HepG2 (cell line): ENCODE data around the gene ECE2. TPM values are rescaled to one million over a fixed set of nuclear protein-coding genes. Genes with fewer than 3 reads are reported as not detected.
A peak's percentile ranks its signal among the peaks of the same experiment; 100 is the strongest.

Source experiments
- CCDC6 ChIP-seq: sonication (generic); formaldehyde crosslinking; IDR thresholded peaks from 2 replicates; pipeline ENCODE4 v1.8.1; 2022; ENCODE audit warnings: mild to moderate bottlenecking, missing genetic modification reagents, moderate library complexity
- CEBPG ChIP-seq: IDR thresholded peaks from 2 replicates; pipeline ENCODE4 v1.6.1; 2016
- NFE2L2 ChIP-seq: fragments of 150-350 bp; IDR thresholded peaks from 2 replicates; pipeline ENCODE4 v1.6.1; 2014; ENCODE audit warnings: low read length
- PHF8 ChIP-seq: sonication (generic); formaldehyde crosslinking; IDR thresholded peaks from 2 replicates; pipeline ENCODE4 v1.5.0; 2020; ENCODE audit warnings: missing genetic modification reagents
- REXO4 ChIP-seq: sonication (generic); formaldehyde crosslinking; IDR thresholded peaks from 2 replicates; pipeline ENCODE4 v1.8.0; 2022; ENCODE audit warnings: missing genetic modification reagents, mild to moderate bottlenecking, borderline replicate concordance
- SCMH1 ChIP-seq: sonication (generic); formaldehyde crosslinking; IDR thresholded peaks from 2 replicates; pipeline ENCODE4 v1.9.0; 2021; ENCODE audit warnings: missing genetic modification reagents, mild to moderate bottlenecking, borderline replicate concordance
- SNAPC4 ChIP-seq: sonication (generic); formaldehyde crosslinking; IDR thresholded peaks from 2 replicates; pipeline ENCODE4 v1.4.0; 2020; ENCODE audit warnings: mild to moderate bottlenecking, missing genetic modification reagents
- SSRP1 ChIP-seq: IDR thresholded peaks from 2 replicates; pipeline ENCODE4 v1.6.1; 2016; ENCODE audit warnings: control low read depth
- TERF1 ChIP-seq: sonication (generic); formaldehyde crosslinking; IDR thresholded peaks from 2 replicates; pipeline ENCODE4 v1.8.0; 2022; ENCODE audit warnings: mild to moderate bottlenecking, missing genetic modification reagents, moderate library complexity
- THRA ChIP-seq: sonication (generic); formaldehyde crosslinking; IDR thresholded peaks from 2 replicates; pipeline ENCODE4 v1.4.0; 2020; ENCODE audit warnings: missing genetic modification reagents, borderline replicate concordance
- TOE1 ChIP-seq: sonication (generic); formaldehyde crosslinking; IDR thresholded peaks from 2 replicates; pipeline ENCODE4 v1.4.0; 2020; ENCODE audit warnings: mild to moderate bottlenecking, missing genetic modification reagents
- U2AF2 ChIP-seq: fragments of 200-400 bp; formaldehyde crosslinking; IDR thresholded peaks from 2 replicates; pipeline ENCODE4 v1.6.1; 2017; ENCODE audit warnings: low read depth, mild to moderate bottlenecking, low read length
- ZMAT5 ChIP-seq: sonication (generic); formaldehyde crosslinking; IDR thresholded peaks from 2 replicates; pipeline ENCODE4 v1.5.0; 2020; ENCODE audit warnings: mild to moderate bottlenecking, low read depth, missing genetic modification reagents, borderline replicate concordance
- ZNF232 ChIP-seq: sonication (generic); formaldehyde crosslinking; IDR thresholded peaks from 2 replicates; pipeline ENCODE4 v1.4.0; 2020; ENCODE audit warnings: missing genetic modification reagents, borderline replicate concordance
- ZNF367 ChIP-seq: sonication (generic); formaldehyde crosslinking; IDR thresholded peaks from 2 replicates; pipeline ENCODE4 v1.4.0; 2020; ENCODE audit warnings: missing genetic modification reagents, borderline replicate concordance
- ZNF546 ChIP-seq: sonication (generic); formaldehyde crosslinking; conservative IDR thresholded peaks from 2 replicates; pipeline ENCODE4 v1.8.1; 2023; ENCODE audit warnings: mild to moderate bottlenecking, missing genetic modification reagents
- ZNF614 ChIP-seq: IDR thresholded peaks from 2 replicates; pipeline ENCODE4 v1.6.1; 2018; ENCODE audit warnings: missing biosample characterization, missing genetic modification reagents, inconsistent platforms, borderline replicate concordance
- ZNF782 ChIP-seq: sonication (generic); formaldehyde crosslinking; IDR thresholded peaks from 2 replicates; pipeline ENCODE4 v1.4.0; 2020; ENCODE audit warnings: missing genetic modification reagents, mild to moderate bottlenecking, borderline replicate concordance
- ZNF816 ChIP-seq: sonication (generic); formaldehyde crosslinking; IDR thresholded peaks from 2 replicates; pipeline ENCODE4 v1.8.0; 2022; ENCODE audit warnings: missing genetic modification reagents, mild to moderate bottlenecking, borderline replicate concordance
- polyA plus RNA-seq, 8 experiments: library from polyadenylated mRNA; depleted of rRNA in 3 of 8; stranded (reverse) in 7 of 8; unstranded in 1 of 8; fragments of >200 nt; fragmentation: Illumina TruSeq in 4 of 8; extraction: Trizol in 4 of 8; gene quantifications; 2 replicates each; pipeline versions ENCODE4 v1.2.1 to v1.2.3, GENCODE V29; 2011 to 2016; ENCODE audit warnings: low read depth in 4 of 8, missing spikeins in 1 of 8, mixed read lengths in 1 of 8; ENCODE audit not compliant: insufficient read depth in 1 of 8
- total RNA-seq, 5 experiments: library from RNA; depleted of rRNA; stranded (reverse); fragments of >200 nt; fragmentation: Illumina TruSeq; extraction: Trizol; gene quantifications; 2 replicates each; pipeline ENCODE4 v1.2.3, GENCODE V29; 2016; ENCODE audit warnings: low read depth in 1 of 5
- TF ChIP-seq, protein P1 (sequence below): sonication (generic); formaldehyde crosslinking; IDR thresholded peaks from 2 replicates; pipeline ENCODE4 v1.8.1; 2022; ENCODE audit warnings: mild to moderate bottlenecking, missing genetic modification reagents

Gene ECE2
- total and polyA plus RNA-seq, 2 of the 13 experiments (the other 11 are each of a cell fraction or from before 2014, with no cell fraction given), result not detected

DNA sequence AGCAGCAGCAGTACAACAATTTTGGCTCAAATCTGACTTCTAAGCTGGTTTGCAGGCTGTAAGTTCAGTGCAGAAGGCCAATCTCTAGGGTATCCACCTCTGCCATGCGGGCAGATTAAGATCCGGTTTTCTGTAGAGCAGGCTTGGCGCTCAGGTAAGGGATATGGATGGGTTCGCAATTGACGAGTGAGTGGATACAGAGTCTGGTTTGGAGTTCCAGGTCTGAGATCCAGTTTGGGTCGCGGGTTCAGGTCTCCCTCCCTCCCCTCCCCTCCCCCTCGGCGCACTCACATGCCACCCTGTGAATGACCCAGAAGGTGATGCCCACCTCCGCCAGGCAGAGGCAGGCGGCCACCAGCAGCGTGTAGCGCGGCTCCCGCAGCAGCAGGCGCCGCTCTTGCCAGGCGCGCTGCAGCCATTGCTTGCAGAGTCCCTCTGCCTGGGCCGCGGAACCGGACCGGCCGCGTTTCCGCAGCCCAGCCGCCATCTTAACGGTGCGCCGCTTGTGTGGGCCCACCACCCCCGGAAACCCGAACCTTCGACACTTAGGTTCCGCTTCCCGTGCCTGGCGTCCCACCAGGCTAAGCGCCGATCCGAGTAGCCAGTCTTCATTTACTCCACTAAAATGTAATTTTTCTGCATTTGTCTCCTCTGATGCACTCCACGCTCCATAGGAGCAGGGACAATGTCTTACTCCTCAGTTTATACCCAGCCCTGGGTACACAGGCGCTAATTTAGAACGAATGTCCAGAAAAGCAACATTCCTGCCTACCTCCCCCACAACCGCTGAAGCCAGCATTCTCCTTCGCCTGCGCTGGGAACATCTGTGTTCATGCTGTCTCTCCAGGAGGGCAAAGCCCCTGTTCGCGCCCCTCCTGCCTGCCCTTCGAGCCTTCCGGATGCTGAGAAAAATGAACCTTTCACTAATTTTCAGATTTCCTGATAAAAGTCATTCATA is 27.1 kb upstream of the ECE2 start, which contains the start of gene ALG3 (continued):
- TF ChIP-seq SNAPC4 (CRISPR knock-in tag) (peak; percentile 74; the same call in 1 of the 2 replicates), ZNF232 (no peak), TOE1 (CRISPR knock-in tag) (no peak; the same call in 1 of the 2 replicates), NFE2L2 (no peak), REXO4 (CRISPR knock-in tag) (0 out of 2 replicates have a peak, but pooled peaks have one; percentile 60), ZNF367 (CRISPR knock-in tag) (no peak; the same call in 1 of the 2 replicates), SSRP1 (no peak), SCMH1 (CRISPR knock-in tag) (no peak), CCDC6 (CRISPR knock-in tag) (no peak; the same call in 1 of the 2 replicates), ZNF614 (CRISPR knock-in tag) (no peak), ZMAT5 (CRISPR knock-in tag) (no peak), U2AF2 (no peak), ZNF546 (no peak), PHF8 (CRISPR knock-in tag) (peak; percentile 92), ZNF782 (CRISPR knock-in tag) (no peak), TERF1 (CRISPR knock-in tag) (no peak), CEBPG (CRISPR knock-in tag) (peak; percentile 61; the same call in 1 of the 2 replicates), ZNF816 (CRISPR knock-in tag) (no peak), THRA (peak; percentile 49)
- TF ChIP-seq, protein P1, sequence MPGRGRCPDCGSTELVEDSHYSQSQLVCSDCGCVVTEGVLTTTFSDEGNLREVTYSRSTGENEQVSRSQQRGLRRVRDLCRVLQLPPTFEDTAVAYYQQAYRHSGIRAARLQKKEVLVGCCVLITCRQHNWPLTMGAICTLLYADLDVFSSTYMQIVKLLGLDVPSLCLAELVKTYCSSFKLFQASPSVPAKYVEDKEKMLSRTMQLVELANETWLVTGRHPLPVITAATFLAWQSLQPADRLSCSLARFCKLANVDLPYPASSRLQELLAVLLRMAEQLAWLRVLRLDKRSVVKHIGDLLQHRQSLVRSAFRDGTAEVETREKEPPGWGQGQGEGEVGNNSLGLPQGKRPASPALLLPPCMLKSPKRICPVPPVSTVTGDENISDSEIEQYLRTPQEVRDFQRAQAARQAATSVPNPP (CRISPR knock-in tag), result 0 out of 2 replicates have a peak, but pooled peaks have one; percentile 57
